Measurements from ENCODE around the gene PHIP. TPM values are rescaled to one million over a fixed set of nuclear protein-coding genes. Genes with fewer than 3 reads are reported as not detected.

PHIP gene
- total RNA-seq, 3 donors from 2014 or later = 19.3 to 34.2 (median 22.6) TPM

GRCh38 chr6:79070206-79070825 lies 7.7 kb downstream of the PHIP start:
- H3K4me3 ChIP-seq = no peak overlapping the region
- no peaks in the 10 kb centered on the region for H3K9me3 ChIP-seq
- intact Hi-C loops (cut with DNase I, micrococcal nuclease) = no loop called here
- no peak for ATAC-seq
- no peak for DNase-seq
- H3K4me1 ChIP-seq (ENCODE audit: low read depth) = peaks cover 5% of the 10 kb centered on the region
- no peak for TF ChIP-seq CTCF (IDR thresholded peaks at IDR 0.05)
- H3K36me3 ChIP-seq (ENCODE audit: low read depth) = no peaks in the 10 kb centered on the region

GRCh38 chr6:79066828-79067227 lies 11.2 kb downstream of the PHIP start:
- intact Hi-C loops (cut with DNase I, micrococcal nuclease) = no loop called here
- no peaks in the 10 kb centered on the region for H3K4me1 ChIP-seq (ENCODE audit: low read depth)
- no peaks in the 10 kb centered on the region for H3K36me3 ChIP-seq (ENCODE audit: low read depth)
- no peaks in the 10 kb centered on the region for H3K9me3 ChIP-seq
- no peak for TF ChIP-seq CTCF (IDR thresholded peaks at IDR 0.05)
- no peak for DNase-seq
- H3K4me3 ChIP-seq = no peak overlapping the region
- no peak for ATAC-seq

- Histone ChIP-seq H3K9me3 (no peaks in the 10 kb centered on the region), H3K4me3 (no peak overlapping the region), H3K36me3 (ENCODE audit: low read depth) (no peaks in the 10 kb centered on the region), H3K4me1 (ENCODE audit: low read depth) (no peaks in the 10 kb centered on the region)
- DNase-seq (no peak), ATAC-seq (no peak)
- intact Hi-C loops (cut with DNase I, micrococcal nuclease) = no loop called here
- TF ChIP-seq CTCF (IDR thresholded peaks at IDR 0.05) = no peak
Measured at GRCh38 chr6:79066330-79066729, 11.7 kb downstream of the PHIP start.

- Histone ChIP-seq H3K4me3 (no peak overlapping the region), H3K36me3 (ENCODE audit: low read depth) (no peaks in the 10 kb centered on the region), H3K9me3 (no peaks in the 10 kb centered on the region), H3K4me1 (ENCODE audit: low read depth) (no peaks in the 10 kb centered on the region)
- DNase-seq (no peak), ATAC-seq (no peak)
- no peak for TF ChIP-seq CTCF (IDR thresholded peaks at IDR 0.05)
- intact Hi-C loops (cut with DNase I, micrococcal nuclease) = no loop called here
Measured at GRCh38 chr6:79065232-79065631, 12.8 kb downstream of the PHIP start.

- no peak for ATAC-seq
- no peak for TF ChIP-seq CTCF (IDR thresholded peaks at IDR 0.05)
- intact Hi-C loops (cut with DNase I, micrococcal nuclease) = no loop called here
- Histone ChIP-seq H3K9me3 (no peaks in the 10 kb centered on the region), H3K4me1 (ENCODE audit: low read depth) (no peaks in the 10 kb centered on the region), H3K4me3 (no peak overlapping the region), H3K36me3 (ENCODE audit: low read depth) (no peaks in the 10 kb centered on the region)
- DNase-seq = no peak
Measured at GRCh38 chr6:79064635-79065034, 13.4 kb downstream of the PHIP start.

- H3K4me3 ChIP-seq = no peak overlapping the region
- no peak for TF ChIP-seq CTCF (IDR thresholded peaks at IDR 0.05)
- no peaks in the 10 kb centered on the region for H3K9me3 ChIP-seq
- DNase-seq = no peak
- intact Hi-C loops (cut with DNase I, micrococcal nuclease) = no loop called here
- no peaks in the 10 kb centered on the region for H3K4me1 ChIP-seq (ENCODE audit: low read depth)
- ATAC-seq = no peak
- H3K36me3 ChIP-seq (ENCODE audit: low read depth) = no peaks in the 10 kb centered on the region
Measured at GRCh38 chr6:79062708-79063107, 15.3 kb downstream of the PHIP start.

Measured in mucosa of descending colon (tissue), 3 donors.